HG02642 (cell line): ENCODE results near the gene TEDC2.
A peak's percentile ranks its signal among the peaks of the same experiment; 100 is the strongest.

Experiments
- ATAC-seq: cut with Tn5 transposase; IDR thresholded peaks from one replicate; pipeline ENCODE4 v1.9.1; 2021; ENCODE audit warnings: mild to moderate bottlenecking; ENCODE audit not compliant: unreplicated experiment, poor library complexity

The TEDC2 gene

DNA sequence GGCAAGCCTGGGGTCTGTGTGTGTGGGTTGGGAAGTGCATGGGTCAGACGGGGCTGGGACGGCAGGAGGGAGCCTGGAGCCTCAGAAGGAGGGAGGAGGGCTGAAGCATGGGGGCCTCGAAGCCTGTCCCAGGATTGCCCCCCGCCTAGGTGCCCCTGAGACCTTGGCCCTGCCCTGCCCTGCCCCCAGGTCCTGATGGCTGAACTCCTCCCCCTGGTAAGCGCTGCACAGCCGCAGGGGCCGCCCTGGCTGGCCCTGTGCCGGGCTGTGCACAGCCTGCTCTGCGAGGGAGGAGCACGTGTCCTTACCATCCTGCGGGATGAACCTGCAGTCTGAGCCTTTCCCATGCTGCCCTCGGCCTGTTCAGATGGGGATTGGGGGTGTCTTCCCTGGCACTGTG lies 4.4 kb downstream of the TEDC2 start:
- no peak for ATAC-seq

DNA sequence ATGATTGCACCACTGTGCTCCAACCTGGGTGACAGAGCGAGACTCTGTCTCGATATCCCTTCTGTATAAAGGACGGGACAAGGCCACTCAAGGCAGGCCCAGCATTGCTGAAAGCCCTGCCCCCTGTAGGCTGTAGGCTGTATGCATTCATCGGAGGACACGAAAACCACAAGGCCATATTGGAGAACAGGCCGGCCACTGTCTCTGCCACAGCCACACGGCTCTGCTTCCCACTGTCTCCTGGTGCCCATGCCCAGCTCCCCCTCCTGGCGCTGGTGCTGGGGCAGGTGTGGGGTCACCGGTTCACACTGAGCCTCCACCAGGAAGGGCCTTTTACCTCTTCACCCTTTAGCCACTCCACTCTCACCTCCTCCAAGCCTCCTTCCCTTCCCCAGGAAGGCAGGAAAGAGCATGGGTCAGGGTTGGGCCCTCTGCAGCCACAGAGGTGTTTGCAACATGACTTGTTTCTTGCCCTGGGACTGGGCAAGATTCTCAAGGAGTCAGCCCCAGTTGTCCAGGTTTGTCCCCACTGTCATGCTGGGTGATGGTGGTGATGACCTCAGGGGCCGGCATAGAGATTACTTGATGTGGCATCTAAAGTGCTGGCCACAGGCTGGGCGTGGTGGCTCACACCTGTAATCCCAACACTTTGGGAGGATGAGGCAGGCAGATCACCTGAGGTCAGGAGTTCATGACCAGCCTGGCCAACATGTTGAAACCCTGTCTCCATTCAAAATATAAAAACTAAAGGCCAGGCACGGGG lies 5.9 kb downstream of the TEDC2 start:
- ATAC-seq: no peak

DNA sequence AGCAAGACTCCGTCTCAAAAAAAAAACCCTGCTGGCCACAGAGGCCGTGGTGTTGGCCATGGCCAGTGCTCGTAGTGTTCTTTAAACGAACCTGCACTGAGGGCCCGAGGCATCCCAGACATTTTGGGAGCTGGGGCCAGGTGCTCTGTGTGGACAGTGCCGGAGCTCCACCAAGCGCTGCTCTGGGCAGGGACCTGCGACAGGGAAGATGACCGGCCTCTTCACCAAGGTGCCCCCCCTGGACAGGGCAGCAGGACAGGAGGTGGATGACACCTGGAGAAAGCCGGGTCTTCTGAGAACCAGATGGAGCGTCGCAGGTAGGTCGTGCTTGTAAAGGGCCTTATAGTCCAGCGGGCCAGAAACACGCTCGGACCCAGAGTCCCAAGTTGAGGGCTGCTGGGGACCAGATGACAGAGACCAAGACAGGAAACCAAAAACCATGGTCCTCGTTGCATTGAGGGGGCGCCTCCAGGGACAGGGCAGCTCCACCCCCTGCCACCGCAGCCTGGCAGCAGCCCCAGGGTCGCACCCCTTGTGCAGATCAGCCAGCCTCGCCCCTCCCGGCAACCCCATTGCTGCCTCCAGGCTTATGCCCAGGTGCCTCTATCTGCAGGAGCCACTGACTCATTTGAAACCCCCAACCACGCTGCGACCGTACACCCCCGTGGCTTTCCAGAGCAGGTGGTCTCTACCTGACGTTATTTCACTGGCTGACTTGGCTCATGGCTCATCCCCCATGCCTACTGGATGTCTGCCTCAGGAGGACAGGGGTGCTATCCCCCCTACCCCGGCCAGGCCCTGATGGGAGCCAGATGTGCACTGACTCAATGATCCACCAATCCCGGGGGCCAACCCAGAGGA lies 7.0 kb downstream of the TEDC2 start:
- no peak for ATAC-seq

DNA sequence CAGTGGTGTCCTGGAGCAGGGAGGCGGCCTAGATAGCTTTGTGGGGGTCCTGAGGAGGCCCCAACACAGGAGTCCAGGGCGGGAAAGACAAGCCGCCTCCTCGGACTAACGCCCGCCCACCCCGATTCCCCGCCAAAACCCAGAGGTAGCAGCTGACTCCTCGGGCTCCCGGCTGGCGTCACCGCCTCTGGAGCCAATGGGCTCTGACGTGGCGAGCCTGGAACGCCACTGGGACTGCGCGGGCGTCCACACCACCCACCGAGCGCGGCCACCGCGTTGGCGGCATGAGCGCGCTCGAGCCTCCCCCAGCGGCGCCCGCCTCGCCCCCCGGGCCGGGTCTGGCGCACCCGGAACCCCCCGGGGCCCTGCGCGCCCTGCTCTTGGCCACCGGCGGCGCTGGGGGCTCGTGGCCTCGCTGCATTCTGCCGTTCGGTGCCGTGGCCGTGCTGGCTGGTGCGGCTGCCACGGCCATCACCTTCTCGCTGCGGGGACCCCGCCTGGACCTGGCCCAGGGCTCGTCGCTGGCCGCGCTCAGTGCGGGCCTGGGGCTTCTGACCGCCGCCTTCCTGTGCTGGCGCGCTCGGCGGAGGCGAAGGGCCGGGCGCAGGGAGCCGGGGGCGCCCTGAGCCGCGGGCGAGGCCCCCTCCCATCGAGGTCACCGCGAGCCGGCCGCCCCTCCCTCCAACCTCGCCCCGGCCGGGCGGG lies 7.8 kb downstream of the TEDC2 start:
- no peak for ATAC-seq

DNA sequence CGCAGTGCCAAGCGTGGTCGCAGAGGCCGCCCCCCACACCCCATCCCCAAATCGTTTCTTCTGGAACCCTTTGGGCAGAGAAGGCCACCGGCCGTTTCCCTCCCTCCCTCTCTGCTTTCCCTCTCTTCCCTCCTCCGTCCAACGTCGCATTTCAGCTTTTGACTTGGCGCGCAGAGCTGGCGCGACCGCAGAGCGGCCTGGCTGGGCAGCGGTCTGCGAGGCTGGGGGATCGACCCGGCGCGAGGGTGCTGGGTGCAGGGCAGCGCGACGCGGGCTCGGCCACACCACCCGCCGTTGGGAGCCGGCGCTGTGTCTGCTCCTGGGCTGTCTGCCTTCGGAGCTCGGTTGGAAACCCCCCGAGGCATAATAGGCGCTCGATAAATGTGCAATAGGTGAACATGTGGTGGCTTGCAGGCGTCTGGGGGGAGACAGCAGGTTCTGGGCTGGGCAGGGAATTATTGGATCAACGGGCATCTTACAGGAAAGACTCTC lies 8.4 kb downstream of the TEDC2 start:
- no peak for ATAC-seq

DNA sequence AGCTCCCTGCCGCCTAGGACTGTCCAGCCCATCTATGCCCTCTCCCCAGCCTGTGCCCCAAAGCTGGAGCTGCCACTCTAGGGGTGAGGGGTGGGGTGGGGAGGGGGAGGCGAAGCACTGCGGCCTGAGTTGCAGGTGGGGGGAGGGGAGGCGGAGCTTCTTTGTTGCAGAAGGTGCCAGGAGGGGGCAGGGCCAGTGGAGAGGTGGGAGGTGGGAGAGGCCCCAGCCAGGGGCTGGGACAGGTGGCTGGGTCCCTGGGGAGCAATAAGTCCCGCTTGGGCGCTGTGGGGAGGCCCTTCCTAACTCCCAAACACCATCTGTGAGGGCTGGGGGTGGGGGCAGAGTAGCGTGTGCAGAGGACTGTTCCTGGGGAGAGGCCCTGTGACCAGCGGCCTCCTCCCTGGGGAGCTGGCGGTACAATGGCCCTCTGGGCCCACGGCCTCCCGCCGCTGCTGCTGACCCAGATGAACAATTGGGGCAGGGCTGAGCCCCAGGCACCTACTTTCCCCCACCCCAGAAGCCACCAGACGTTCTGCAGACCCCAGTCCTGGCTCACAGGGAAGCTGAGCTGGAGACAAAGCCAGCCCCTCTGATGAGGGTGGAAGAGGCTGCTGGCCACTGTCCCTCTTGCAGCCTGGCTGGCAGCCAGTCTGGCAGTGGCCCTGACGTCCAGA lies 9.0 kb downstream of the TEDC2 start:
- peak; percentile 38 for ATAC-seq

DNA sequence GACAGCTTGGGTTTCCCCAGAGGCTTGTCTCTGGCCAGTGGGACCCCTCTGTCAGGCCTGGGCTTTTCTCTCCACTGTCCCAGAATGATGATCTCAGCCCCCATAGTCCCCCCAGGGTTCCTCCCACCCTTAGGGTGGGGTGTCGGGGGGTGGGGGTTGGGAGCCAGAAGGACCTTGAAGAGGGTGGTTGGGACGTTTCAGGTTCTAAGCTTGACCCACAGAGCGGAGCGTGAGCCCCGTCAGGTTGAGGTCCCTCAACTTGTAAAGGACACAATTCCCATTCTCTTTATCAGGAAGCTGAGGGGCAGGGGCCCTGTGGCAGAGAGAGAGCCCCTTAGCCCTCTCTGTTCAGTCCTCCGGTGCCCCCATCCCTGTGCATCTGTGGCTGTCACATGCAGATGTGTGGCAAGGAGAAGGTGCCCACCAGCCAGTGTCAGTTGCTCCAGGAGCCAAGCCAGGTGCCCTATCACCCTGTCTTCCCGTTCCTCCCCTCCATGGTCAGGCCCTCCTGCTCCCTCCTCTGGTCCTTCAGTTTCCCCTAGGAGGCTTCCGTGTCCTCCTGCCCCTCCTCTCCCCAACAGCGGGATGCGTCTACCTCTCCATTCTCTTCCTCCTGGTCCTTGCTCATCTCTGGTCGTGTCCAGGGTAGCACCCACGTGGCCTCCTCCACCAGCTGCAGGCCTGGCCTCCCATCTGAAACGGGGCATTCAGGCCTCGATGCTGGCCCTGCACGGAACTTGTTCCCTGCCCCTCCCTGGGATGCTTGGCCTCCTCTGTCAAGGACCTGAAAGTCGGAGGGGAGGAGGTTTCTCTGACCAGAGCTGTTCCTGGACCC lies 9.7 kb downstream of the TEDC2 start:
- no peak for ATAC-seq

DNA sequence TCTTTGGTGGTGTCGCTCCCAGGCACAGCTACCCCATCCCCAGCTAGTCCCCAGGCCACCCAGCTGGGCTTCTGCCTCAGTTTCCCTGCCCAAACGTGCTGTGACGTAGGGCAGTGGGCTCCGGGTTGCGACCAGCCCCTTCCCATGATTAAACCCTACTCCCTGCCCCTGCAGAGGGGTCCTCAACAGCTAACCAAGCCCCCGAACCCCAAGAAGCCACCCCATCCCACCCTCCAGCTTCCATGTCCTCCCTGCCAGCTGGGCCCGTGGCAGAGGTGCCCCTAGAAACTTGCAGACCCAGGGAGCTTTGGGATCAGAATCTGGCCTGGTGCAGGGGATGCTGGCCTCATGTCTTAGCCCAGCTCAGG lies 10.3 kb downstream of the TEDC2 start:
- no peak for ATAC-seq

DNA sequence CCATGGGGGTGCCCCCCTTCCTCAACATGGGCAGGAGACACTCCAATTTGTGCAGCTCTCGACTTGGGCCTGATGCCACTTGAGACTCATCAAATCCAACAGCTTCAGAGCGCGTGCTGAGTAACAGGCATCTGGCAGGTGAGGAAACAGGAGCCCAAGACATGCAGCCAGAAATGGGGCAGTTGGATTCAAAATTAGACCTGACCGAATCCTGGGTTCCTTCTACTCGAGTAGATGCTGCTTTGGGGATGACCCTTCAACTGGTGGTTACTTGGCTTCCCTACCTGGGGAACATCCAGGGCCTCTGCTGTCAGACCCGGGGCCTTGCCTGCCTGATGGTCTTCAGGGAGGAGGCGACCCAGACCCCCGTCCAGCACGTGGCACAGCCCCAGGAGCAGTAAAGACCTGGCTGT lies 10.7 kb downstream of the TEDC2 start:
- no peak for ATAC-seq

DNA sequence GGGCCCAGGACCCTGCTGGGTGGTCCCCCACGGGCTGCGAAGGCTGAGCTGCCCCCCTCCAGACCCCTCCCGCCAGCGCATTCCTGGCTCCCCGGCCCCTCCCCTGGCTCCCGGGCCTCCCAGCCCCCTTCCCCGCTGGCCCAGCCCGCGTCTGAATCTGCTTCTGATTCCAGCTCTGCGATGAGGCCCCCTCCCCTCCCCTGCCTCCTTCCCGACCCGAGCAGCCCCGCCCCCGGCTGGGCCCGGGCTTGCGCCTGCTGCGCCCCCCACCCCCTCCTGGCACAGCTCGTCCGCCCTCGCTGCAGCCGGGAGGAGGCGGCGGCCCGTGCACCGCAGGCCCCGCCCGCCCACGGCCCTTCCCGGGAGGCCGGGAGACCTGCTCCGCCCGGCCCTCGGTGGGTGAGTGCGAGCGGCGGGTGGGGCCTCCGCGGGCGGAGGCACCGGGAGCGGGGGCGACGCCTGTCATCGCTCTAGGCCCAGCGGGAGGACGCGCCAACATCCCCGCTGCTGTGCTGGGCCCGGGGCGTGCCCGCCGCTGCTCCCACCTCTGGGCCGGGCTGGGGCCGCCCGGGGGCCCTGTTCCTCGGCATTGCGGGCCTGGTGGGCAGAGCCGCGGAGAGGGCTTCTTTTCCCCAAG lies 11.2 kb downstream of the TEDC2 start, which contains the start of gene NTN3:
Gene NTN3 (plus strand): TSS at position 282 of the 637 bp plus-strand sequence. CDS start 405 bp downstream, outside the sequence.
- no peak for ATAC-seq

DNA sequence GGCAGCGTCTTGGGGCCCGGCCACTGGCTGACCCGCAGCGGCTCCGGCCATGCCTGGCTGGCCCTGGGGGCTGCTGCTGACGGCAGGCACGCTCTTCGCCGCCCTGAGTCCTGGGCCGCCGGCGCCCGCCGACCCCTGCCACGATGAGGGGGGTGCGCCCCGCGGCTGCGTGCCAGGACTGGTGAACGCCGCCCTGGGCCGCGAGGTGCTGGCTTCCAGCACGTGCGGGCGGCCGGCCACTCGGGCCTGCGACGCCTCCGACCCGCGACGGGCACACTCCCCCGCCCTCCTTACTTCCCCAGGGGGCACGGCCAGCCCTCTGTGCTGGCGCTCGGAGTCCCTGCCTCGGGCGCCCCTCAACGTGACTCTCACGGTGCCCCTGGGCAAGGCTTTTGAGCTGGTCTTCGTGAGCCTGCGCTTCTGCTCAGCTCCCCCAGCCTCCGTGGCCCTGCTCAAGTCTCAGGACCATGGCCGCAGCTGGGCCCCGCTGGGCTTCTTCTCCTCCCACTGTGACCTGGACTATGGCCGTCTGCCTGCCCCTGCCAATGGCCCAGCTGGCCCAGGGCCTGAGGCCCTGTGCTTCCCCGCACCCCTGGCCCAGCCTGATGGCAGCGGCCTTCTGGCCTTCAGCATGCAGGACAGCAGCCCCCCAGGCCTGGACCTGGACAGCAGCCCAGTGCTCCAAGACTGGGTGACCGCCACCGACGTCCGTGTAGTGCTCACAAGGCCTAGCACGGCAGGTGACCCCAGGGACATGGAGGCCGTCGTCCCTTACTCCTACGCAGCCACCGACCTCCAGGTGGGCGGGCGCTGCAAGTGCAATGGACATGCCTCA lies 12.0 kb downstream of the TEDC2 start:
- no peak for ATAC-seq

DNA sequence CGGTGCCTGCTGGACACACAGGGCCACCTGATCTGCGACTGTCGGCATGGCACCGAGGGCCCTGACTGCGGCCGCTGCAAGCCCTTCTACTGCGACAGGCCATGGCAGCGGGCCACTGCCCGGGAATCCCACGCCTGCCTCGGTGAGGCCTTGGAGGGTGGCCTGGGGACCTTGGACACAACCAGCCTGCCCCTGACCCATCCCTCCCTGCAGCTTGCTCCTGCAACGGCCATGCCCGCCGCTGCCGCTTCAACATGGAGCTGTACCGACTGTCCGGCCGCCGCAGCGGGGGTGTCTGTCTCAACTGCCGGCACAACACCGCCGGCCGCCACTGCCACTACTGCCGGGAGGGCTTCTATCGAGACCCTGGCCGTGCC lies 12.6 kb downstream of the TEDC2 start:
- no peak for ATAC-seq

DNA sequence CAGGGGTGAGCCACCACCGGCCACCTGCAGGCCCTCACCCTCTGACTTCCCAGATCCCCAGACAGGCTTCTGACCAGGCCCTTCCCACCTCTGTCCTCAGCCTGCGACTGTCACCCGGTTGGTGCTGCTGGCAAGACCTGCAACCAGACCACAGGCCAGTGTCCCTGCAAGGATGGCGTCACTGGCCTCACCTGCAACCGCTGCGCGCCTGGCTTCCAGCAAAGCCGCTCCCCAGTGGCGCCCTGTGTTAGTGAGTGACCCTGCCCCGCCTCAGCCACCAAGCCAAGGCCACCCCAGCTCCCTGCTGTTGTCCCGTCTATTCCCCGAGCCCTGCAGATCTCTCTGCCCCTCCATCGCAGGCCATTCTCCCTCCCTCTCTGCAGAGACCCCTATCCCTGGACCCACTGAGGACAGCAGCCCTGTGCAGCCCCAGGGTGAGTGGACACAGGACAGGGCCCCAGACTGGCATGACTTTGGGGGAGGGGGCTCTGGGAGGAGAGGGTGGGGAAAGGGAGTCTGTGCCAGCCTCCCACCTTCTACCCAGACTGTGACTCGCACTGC lies 13.1 kb downstream of the TEDC2 start:
- ATAC-seq: no peak

DNA sequence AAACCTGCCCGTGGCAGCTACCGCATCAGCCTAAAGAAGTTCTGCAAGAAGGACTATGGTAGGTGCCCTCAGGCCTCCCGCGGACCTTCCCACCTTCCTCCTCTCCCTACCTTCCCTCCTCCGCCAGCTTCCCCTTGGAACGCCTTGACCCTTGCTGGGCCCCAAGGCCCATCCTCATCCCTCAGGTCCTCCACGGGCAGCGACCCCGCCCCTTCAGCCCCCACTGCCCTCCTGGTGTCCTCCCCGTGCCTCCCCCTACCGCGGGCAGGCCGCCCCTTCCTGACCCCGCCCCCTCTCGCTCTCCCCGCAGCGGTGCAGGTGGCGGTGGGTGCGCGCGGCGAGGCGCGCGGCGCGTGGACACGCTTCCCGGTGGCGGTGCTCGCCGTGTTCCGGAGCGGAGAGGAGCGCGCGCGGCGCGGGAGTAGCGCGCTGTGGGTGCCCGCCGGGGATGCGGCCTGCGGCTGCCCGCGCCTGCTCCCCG lies 13.6 kb downstream of the TEDC2 start:
- ATAC-seq: no peak

DNA sequence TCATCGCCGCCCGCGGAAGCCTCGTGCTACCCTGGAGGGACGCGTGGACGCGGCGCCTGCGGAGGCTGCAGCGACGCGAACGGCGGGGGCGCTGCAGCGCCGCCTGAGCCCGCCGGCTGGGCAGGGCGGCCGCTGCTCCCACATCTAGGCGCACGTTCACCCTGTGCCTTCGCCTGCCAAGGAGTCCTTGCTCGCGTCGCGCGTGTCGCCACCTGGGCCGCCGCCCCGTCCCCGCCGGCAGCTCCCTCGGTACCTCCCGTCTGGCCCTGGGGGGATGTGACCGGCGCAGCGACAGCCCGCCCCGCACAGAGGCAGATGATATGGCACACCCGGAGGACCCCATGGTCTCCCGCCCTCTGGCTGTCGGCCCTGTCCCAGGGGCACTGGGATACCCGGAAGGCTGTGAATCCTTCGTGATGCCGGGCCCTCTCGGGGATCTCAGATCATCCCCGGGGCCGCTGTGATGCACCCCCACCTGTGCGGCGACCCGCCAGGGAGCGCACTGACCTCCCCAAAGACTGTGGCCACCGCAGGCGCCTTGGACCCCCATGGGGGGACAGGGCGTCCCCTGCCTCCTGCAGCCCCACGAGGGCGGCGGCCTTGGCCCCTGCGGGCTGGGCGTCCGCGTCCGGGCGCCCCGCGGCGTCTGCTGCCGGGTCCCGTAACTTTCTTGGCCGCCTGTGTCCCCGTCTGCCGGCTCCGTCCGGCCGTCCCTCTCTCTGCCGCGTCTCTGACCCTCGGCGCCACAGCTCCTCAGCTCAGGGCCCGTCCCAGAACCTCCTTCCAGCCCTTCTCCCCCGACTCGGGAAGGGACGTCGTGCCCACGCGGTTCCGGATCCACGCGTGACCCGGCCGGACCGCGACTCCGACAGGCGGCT lies 14.3 kb downstream of the TEDC2 start:
- peak; percentile 32 for ATAC-seq

DNA sequence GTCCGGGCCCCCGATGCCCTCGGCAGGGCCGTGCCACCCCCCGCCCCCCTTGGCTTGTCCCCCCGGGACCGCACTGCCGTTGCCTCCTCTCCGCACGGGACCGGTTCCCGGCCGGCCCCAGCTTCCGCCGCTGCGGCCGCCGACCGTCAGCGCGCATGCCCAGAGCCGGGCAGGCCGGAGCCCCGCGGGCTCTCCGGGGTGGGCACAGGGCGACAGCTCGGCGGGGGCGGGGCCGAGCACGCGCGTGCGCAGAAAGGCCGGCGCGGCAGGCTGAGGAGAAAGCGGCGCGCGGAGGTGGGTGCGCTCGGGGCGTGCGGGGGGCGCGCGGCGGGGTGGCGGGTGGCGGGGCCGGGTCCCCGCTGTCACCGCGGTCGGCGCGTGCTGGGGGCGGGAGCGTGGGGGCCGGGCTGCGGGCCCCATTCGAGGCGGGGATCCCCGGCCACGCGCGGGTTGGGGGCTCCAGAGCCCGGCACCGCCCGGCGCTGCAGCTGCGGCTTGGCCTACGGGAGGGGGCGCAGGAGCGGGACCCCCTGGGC lies 15.0 kb downstream of the TEDC2 start, which contains the start of gene TBC1D24:
Gene TBC1D24 (plus strand): TSS at position 251 of the 536 bp plus-strand sequence. CDS start 21,022 bp downstream, outside the sequence.
- ATAC-seq: peak; percentile 71
